Adrenal gland (tissue), 12 donors: ENCODE results near the gene SLC41A1. TPM values are rescaled to one million over a fixed set of nuclear protein-coding genes. Genes with fewer than 3 reads are reported as not detected.

Source experiments
- DNase-seq, 7 donors: peaks; one replicate each; pipeline ENCODE4 v3.0.0-alpha.2; 2019 to 2020
- H3K27ac ChIP-seq, 5 donors: fragments of 200-600 bp; sonication (generic) in 4 of 5; 1 replicate in 3 of 5; 2 replicates in 2 of 5; pipeline versions ENCODE4 v1.5.1 to v1.8.0; 2016 to 2020; ENCODE audit warnings: mild to moderate bottlenecking in 1 of 5
- H3K27me3 ChIP-seq: fragments of 200-600 bp; 2 replicates; pipeline ENCODE4 v1.8.0; 2021
- H3K36me3 ChIP-seq, 2 donors: fragments of 200-600 bp; replicated peaks in 1 of 2; 1 replicate in 1 of 2; 2 replicates in 1 of 2; pipeline versions ENCODE4 v1.5.1 to v1.8.0; 2018 to 2022
- H3K4me1 ChIP-seq, 2 donors: fragments of 200-600 bp; replicated peaks in 1 of 2; 1 replicate in 1 of 2; 2 replicates in 1 of 2; pipeline versions ENCODE4 v1.5.1 to v1.8.0; 2018 to 2021
- H3K4me3 ChIP-seq, 4 donors: fragments of 200-600 bp; sonication (generic) in 3 of 4; one replicate each; pipeline ENCODE4 v1.5.1; 2016 to 2018
- H3K9me3 ChIP-seq, 3 donors: fragments of 200-600 bp; sonication (generic) in 1 of 3; replicated peaks in 1 of 3; 1 replicate in 2 of 3; 2 replicates in 1 of 3; pipeline versions ENCODE4 v1.5.1 to v1.8.0; 2016 to 2021
- POLR2A ChIP-seq, 2 donors: fragments of 450-650 bp; IDR thresholded peaks; one replicate each; pipeline ENCODE4 v1.6.1; 2017; ENCODE audit warnings: antibody characterized with exemption in 2 of 2, mild to moderate bottlenecking in 2 of 2, moderate library complexity in 1 of 2
- WGBS, 4 donors: extraction: QIAGEN DNeasy Blood & Tissue Kit in 2 of 4; methylation state at CpG; one replicate each; pipeline versions ENCODE4 v1.1.5 to v1.1.7; 2013 to 2017; 5-methylcytosine and 5-hydroxymethylcytosine counted together
- intact Hi-C, 2 donors: fragments of 100-400 bp; cut with DNase I; formaldehyde crosslinking; loops; one replicate each; pipeline versions ENCODE4 v1.14.1 to v1.15.0; 2022 to 2023
- polyA plus RNA-seq, 3 donors: library from polyadenylated mRNA; stranded (reverse); fragments of 200-250 nt in 2 of 3; fragments of 350-450 nt in 1 of 3; fragmentation: Illumina TruSeq in 1 of 3; extraction: RNeasy Lipid Tissue Mini Kit (QIAGEN cat#74804) in 1 of 3; gene quantifications; one replicate each; pipeline ENCODE4 v1.2.3, GENCODE V29; 2013 to 2014
- total RNA-seq, 9 donors: library from RNA; depleted of rRNA in 4 of 9; stranded (reverse); fragments of >200 nt in 4 of 9; fragments of 120-200 nt in 1 of 9; fragmentation: NEBNext Ultra II Directional in 1 of 9; extraction: Animal tissue kit (Norgen Biotek cat#: 25700) in 1 of 9; gene quantifications; one replicate each; pipeline versions ENCODE4 v1.1.0 to v1.2.4, GENCODE V29; 2013 to 2023
- TF ChIP-seq, protein P1 (sequence below), 6 experiments: fragments of 450-650 bp in 4 of 6; fragments of 200-600 bp in 2 of 6; sonication (generic) in 1 of 6; IDR thresholded peaks; 1 replicate in 5 of 6; 2 replicates in 1 of 6; pipeline versions ENCODE4 v1.5.1 to v1.8.0; 2016 to 2021; ENCODE audit warnings: antibody characterized with exemption in 6 of 6, mild to moderate bottlenecking in 2 of 6, moderate library complexity in 1 of 6
- donor health status: healthy with polysubstance abuse.
- donor health status: Bipolar disorder and iron deficiency.
- donor health status: DM: yes; HTN: yes; CAD: no.
- donor health status: DM: no; HTN: no; CAD: no.
- donor health status: DM: no; HTN: no; CAD: no.
- donor health status: DM: yes; HTN: yes; CAD: no.

The SLC41A1 gene
- total and polyA plus RNA-seq, 12 donors = 8.9 to 143 (median 34.0) TPM

DNA sequence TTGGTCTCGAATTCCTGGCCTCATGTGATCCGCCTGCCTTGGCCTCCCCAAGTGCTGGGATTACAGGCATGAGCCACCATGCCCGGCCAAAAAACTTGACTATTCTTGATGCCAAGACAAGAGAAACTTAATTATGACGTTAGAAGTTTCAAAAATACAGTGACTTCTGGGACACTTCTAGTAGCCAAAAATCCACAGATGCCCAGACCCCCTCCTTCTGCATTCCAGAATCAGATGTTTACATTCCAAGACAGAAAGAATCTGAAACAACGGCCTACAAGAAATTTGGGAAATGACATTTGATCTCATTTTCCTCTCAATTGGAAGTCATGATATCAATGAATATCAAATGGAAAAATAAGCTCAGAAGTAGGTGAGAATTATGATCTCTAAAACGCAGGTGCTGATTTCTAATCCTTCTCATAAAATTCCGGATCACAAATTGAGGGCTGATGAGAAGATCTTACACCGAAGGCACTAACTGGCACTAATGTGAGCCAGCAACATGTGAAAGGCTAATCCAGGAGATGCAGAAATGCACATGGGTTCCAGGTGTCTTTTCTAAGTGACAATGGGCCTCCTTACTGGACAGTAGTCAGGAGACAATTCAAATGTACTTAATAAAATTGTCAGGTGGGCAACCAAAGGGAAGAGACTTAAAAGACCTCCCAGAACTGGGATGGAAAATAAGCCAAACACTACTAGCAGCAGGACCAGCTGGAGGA, 43.2 kb downstream of the SLC41A1 start:
- Histone ChIP-seq H3K36me3 (peaks cover 0 to 5% of the 10 kb centered on the region in 2 donors), H3K27me3 (no peaks in the 10 kb centered on the region), H3K9me3 (no peaks in the 10 kb centered on the region), H3K27ac (no peak overlapping the region), H3K4me1 (peaks cover 0 to 4% of the 10 kb centered on the region in 2 donors), H3K4me3 (no peak overlapping the region)
- no peak for DNase-seq
- TF ChIP-seq, protein P1, sequence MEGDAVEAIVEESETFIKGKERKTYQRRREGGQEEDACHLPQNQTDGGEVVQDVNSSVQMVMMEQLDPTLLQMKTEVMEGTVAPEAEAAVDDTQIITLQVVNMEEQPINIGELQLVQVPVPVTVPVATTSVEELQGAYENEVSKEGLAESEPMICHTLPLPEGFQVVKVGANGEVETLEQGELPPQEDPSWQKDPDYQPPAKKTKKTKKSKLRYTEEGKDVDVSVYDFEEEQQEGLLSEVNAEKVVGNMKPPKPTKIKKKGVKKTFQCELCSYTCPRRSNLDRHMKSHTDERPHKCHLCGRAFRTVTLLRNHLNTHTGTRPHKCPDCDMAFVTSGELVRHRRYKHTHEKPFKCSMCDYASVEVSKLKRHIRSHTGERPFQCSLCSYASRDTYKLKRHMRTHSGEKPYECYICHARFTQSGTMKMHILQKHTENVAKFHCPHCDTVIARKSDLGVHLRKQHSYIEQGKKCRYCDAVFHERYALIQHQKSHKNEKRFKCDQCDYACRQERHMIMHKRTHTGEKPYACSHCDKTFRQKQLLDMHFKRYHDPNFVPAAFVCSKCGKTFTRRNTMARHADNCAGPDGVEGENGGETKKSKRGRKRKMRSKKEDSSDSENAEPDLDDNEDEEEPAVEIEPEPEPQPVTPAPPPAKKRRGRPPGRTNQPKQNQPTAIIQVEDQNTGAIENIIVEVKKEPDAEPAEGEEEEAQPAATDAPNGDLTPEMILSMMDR (IDR thresholded peaks at IDR 0.05) = no peak
- no peak for TF ChIP-seq POLR2A (IDR thresholded peaks at IDR 0.05)
- intact Hi-C loops = no loop called here
- 82 to 88% (median 86%) methylated on average over 8 of the region's 8 CpGs for WGBS, 4 donors

DNA sequence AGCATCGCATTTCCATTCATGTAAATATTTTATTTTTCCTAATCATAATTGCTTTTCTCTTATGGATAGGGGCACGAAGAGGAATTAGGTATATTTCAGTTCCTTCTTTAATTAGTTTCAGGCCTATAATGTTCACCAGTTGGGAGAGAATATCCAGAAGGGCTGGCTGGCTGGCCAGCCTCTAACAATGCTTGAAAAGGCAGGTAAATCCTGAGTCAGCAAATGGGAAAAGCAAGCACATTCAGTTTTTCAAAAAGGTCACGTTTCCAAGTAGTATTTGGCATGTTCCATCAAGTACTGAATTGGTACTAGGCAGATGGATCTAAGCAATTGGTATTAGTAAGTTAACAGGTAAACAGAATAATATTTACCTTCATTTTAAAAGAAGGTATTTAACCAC, 45.8 kb downstream of the SLC41A1 start:
- Histone ChIP-seq H3K4me1 (no peaks in the 10 kb centered on the region), H3K4me3 (no peak overlapping the region), H3K27ac (no peak overlapping the region), H3K27me3 (no peaks in the 10 kb centered on the region), H3K9me3 (no peaks in the 10 kb centered on the region), H3K36me3 (peaks cover 0 to 5% of the 10 kb centered on the region in 2 donors)
- intact Hi-C loops = no loop called here
- TF ChIP-seq, protein P1 (IDR thresholded peaks at IDR 0.05) = no peak
- TF ChIP-seq POLR2A (IDR thresholded peaks at IDR 0.05) = no peak
- no peak for DNase-seq
- WGBS, 4 donors = 79 to 84% (median 81%) methylated on average over 3 of the region's 3 CpGs

DNA sequence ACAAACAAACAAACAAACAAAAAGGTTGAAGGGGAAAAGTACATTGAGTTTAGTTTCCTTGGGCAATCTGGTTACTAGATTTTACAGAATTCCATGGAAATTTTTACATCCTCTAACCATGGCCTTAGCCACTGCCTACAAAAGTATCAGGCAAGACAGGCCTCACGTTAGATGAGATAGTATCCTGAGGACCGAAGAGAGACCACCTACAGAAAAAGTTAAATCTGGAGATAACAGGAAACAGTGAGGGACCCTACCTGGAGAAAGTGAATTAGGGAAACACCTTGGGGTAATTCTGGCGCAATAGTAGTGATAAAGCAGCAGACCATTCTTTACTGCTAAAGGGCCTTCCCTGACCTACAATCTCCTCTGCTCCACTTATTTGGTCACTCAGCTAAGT, 46.4 kb downstream of the SLC41A1 start:
- WGBS, 4 donors = 71 to 97% (median 93%) methylated on average over 3 of the region's 3 CpGs
- H3K27ac ChIP-seq = no peak overlapping the region
- peaks cover 0 to 5% of the 10 kb centered on the region in 2 donors for H3K36me3 ChIP-seq
- H3K4me3 ChIP-seq = no peak overlapping the region
- DNase-seq = no peak
- H3K27me3 ChIP-seq = no peaks in the 10 kb centered on the region
- H3K4me1 ChIP-seq = no peaks in the 10 kb centered on the region
- no peaks in the 10 kb centered on the region for H3K9me3 ChIP-seq
- intact Hi-C loops = no loop called here
- TF ChIP-seq POLR2A (IDR thresholded peaks at IDR 0.05) = no peak
- TF ChIP-seq, protein P1 (IDR thresholded peaks at IDR 0.05) = no peak

DNA sequence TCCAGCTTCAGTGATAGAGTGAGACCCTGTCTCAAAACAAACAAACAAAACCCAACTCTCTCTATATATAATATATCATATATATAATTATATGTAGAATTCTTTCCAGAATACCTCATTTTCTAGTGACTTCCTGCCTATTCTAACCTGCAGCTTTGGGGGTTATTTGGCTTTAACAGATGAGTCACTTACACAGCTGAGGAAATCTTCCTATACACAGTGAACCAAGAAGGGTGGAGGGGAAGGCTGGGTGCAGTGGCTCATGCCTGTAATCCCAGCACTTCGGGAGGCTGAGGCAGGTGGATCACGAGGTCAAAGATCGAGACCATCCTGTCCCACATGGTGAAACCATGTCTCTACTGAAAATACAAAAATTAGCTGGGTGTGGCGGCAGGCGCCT, 47.0 kb downstream of the SLC41A1 start:
- no peak for TF ChIP-seq POLR2A (IDR thresholded peaks at IDR 0.05)
- TF ChIP-seq, protein P1 (IDR thresholded peaks at IDR 0.05) = no peak
- H3K36me3 ChIP-seq = peaks cover 0 to 5% of the 10 kb centered on the region in 2 donors
- intact Hi-C loops = no loop called here

More for the DNA sequence above, 47.0 kb downstream of the SLC41A1 start:
- no peaks in the 10 kb centered on the region for H3K27me3 ChIP-seq
- H3K27ac ChIP-seq = no peak overlapping the region
- no peak for DNase-seq
- no peak overlapping the region for H3K4me3 ChIP-seq
- 64 to 68% (median 66%) methylated on average over 5 of the region's 5 CpGs for WGBS, 4 donors
- no peaks in the 10 kb centered on the region for H3K4me1 ChIP-seq
- no peaks in the 10 kb centered on the region for H3K9me3 ChIP-seq
